ENCODE data around the gene PDE10A.
"Not testable (repeated sequence)": the region's sequence is repeated elsewhere in the genome, so short reads cannot be mapped to it uniquely, and the experiment has no call there.

PDE10A gene

GRCh38 chr6:165597821-165598220 lies 65.2 kb downstream of the PDE10A start:
- Histone ChIP-seq H3K4me1 (ENCODE audit: control insufficient read depth in 1 of 2, insufficient read depth in 2 of 2, low read length in 2 of 2) (no peaks in the 10 kb centered on the region), H3K9ac (ENCODE audit: low read depth in 1 of 2, low read length in 2 of 2) (no peak overlapping the region), H3K9me3 (ENCODE audit: control insufficient read depth in 1 of 2, low read length in 2 of 2) (peaks cover 0 to 4% of the 10 kb centered on the region in 2 donors), H3K4me3 (ENCODE audit: low read depth in 1 of 2, low read length in 2 of 2) (no peak overlapping the region), H3K27me3 (ENCODE audit: control insufficient read depth in 1 of 2, insufficient read depth in 2 of 2, low read length in 2 of 2) (no peaks in the 10 kb centered on the region), H3K36me3 (ENCODE audit: control insufficient read depth in 1 of 2, insufficient read depth in 2 of 2, low read length in 2 of 2) (no peaks in the 10 kb centered on the region), H3K27ac (ENCODE audit: low read depth, low read length) (no peak overlapping the region)

DNA sequence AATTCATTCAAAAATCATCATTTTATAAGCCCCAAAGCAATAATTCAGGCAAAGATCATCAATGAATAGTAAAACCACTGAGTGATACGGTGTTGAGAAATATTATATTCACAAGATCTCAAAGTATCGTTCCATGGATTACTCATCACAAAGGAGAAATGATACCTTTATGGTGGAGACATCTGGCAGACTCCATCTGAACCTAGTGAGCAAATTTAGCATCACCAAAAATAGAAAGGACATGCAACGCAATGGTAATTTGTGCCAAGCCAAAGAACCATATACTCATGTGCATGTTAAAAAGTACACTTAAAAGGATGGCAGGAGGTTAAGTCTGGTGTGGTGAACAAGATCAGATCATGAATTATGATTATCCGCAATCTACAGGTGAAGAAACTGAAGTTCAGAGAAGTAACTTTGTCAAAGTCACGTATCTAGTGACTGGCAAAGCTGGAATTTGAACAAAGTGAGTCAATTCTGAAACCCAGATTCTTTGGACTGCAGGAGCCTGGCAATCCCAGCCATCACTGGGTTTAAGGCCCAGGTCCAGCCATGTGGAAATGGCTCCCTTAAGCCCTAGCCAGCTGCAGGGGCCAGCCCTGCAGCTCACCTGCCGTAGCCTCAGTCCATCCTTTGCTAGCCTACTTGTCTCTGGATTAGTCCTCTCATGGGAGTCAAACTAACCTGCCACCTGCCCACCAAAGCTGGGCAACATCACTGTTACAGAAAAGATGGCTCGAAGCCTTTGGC lies 68.3 kb downstream of the PDE10A start:
- Histone ChIP-seq H3K9ac (ENCODE audit: low read depth in 1 of 2, low read length in 2 of 2) (no peak overlapping the region), H3K4me1 (ENCODE audit: control insufficient read depth in 1 of 2, insufficient read depth in 2 of 2, low read length in 2 of 2) (no peaks in the 10 kb centered on the region), H3K36me3 (ENCODE audit: control insufficient read depth in 1 of 2, insufficient read depth in 2 of 2, low read length in 2 of 2) (no peaks in the 10 kb centered on the region), H3K27me3 (ENCODE audit: control insufficient read depth in 1 of 2, insufficient read depth in 2 of 2, low read length in 2 of 2) (no peaks in the 10 kb centered on the region), H3K4me3 (ENCODE audit: low read depth in 1 of 2, low read length in 2 of 2) (no peak overlapping the region), H3K27ac (ENCODE audit: low read depth, low read length) (no peak overlapping the region), H3K9me3 (ENCODE audit: control insufficient read depth in 1 of 2, low read length in 2 of 2) (peaks cover 0 to 4% of the 10 kb centered on the region in 2 donors)

DNA sequence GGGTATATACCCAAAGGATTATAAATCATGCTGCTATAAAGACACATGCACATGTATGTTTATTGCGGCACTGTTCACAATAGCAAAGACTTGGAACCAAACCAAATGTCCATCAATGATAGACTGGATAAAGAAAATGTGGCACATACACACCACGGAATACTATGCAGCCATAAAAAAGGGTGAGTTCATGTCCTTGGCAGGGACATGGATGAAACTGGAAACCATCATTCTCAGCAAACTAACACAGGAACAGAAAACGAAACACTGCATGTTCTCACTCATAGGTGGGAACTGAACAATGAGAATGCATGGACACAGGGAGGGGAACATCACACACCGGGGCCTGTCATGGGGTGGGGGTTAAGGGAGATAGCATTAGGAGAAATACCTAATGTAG lies 70.1 kb downstream of the PDE10A start:
- H3K4me1 ChIP-seq (ENCODE audit: control insufficient read depth in 1 of 2, insufficient read depth in 2 of 2, low read length in 2 of 2); H3K27me3 ChIP-seq (ENCODE audit: control insufficient read depth in 1 of 2, insufficient read depth in 2 of 2, low read length in 2 of 2); H3K4me3 ChIP-seq (ENCODE audit: low read depth in 1 of 2, low read length in 2 of 2); H3K9ac ChIP-seq (ENCODE audit: low read depth in 1 of 2, low read length in 2 of 2); H3K27ac ChIP-seq (ENCODE audit: low read depth, low read length); H3K9me3 ChIP-seq (ENCODE audit: control insufficient read depth in 1 of 2, low read length in 2 of 2); H3K36me3 ChIP-seq (ENCODE audit: control insufficient read depth in 1 of 2, insufficient read depth in 2 of 2, low read length in 2 of 2): not testable (repeated sequence)

DNA sequence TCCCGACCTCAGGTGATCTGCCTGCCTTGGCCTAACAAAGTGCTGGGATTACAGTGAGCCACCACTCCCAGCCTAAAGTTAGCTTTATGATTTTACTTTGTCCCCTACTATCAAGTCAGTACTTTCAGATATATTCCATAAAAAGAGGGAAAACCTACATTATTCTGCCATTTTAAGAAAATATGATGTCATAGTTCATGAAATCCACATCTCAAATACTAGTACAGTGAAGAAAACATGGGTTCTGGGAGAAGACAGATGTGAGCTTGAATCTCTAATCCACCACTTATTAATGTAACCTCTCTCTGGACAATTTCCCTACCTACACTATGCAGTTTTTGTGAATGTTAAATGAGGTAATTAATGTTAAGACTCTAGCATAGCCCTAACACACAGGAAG lies 74.5 kb downstream of the PDE10A start:
- Histone ChIP-seq H3K4me1 (ENCODE audit: control insufficient read depth in 1 of 2, insufficient read depth in 2 of 2, low read length in 2 of 2) (peaks cover 0 to 5% of the 10 kb centered on the region in 2 donors), H3K27me3 (ENCODE audit: control insufficient read depth in 1 of 2, insufficient read depth in 2 of 2, low read length in 2 of 2) (no peaks in the 10 kb centered on the region), H3K9ac (ENCODE audit: low read depth in 1 of 2, low read length in 2 of 2) (no peak overlapping the region), H3K27ac (ENCODE audit: low read depth, low read length) (no peak overlapping the region), H3K9me3 (ENCODE audit: control insufficient read depth in 1 of 2, low read length in 2 of 2) (no peaks in the 10 kb centered on the region), H3K4me3 (ENCODE audit: low read depth in 1 of 2, low read length in 2 of 2) (no peak overlapping the region), H3K36me3 (ENCODE audit: control insufficient read depth in 1 of 2, insufficient read depth in 2 of 2, low read length in 2 of 2) (no peaks in the 10 kb centered on the region)

DNA sequence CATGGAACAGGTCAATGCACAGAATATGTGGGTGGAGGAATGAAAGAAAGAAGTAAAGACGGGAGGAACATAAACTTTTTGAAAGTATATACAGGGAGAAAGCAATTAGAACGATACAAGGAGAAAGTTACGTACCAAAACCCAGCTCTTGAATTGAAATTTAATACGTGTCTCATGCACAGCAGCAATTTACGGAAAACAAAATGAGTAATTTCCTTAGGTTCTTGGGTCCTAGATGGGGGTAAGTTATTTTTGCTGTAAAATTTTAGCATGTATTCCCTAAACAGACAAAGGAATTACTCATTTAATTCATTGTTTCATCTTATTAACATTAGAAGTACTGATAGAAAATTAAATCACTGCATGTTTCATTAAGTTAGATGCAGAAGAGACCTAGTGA lies 75.8 kb downstream of the PDE10A start:
- no peak overlapping the region for H3K4me3 ChIP-seq (ENCODE audit: low read depth in 1 of 2, low read length in 2 of 2)
- no peaks in the 10 kb centered on the region for H3K36me3 ChIP-seq (ENCODE audit: control insufficient read depth in 1 of 2, insufficient read depth in 2 of 2, low read length in 2 of 2)
- H3K27ac ChIP-seq (ENCODE audit: low read depth, low read length), result no peak overlapping the region
- H3K9me3 ChIP-seq (ENCODE audit: control insufficient read depth in 1 of 2, low read length in 2 of 2), result no peaks in the 10 kb centered on the region
- peaks cover 0 to 5% of the 10 kb centered on the region in 2 donors for H3K4me1 ChIP-seq (ENCODE audit: control insufficient read depth in 1 of 2, insufficient read depth in 2 of 2, low read length in 2 of 2)
- H3K27me3 ChIP-seq (ENCODE audit: control insufficient read depth in 1 of 2, insufficient read depth in 2 of 2, low read length in 2 of 2), result no peaks in the 10 kb centered on the region
- H3K9ac ChIP-seq (ENCODE audit: low read depth in 1 of 2, low read length in 2 of 2), result no peak overlapping the region

- Histone ChIP-seq H3K36me3 (ENCODE audit: control insufficient read depth in 1 of 2, insufficient read depth in 2 of 2, low read length in 2 of 2) (no peaks in the 10 kb centered on the region), H3K9ac (ENCODE audit: low read depth in 1 of 2, low read length in 2 of 2) (no peak overlapping the region), H3K9me3 (ENCODE audit: control insufficient read depth in 1 of 2, low read length in 2 of 2) (no peaks in the 10 kb centered on the region), H3K4me1 (ENCODE audit: control insufficient read depth in 1 of 2, insufficient read depth in 2 of 2, low read length in 2 of 2) (peaks cover 0 to 5% of the 10 kb centered on the region in 2 donors), H3K27me3 (ENCODE audit: control insufficient read depth in 1 of 2, insufficient read depth in 2 of 2, low read length in 2 of 2) (no peaks in the 10 kb centered on the region), H3K4me3 (ENCODE audit: low read depth in 1 of 2, low read length in 2 of 2) (no peak overlapping the region), H3K27ac (ENCODE audit: low read depth, low read length) (no peak overlapping the region)
These were observed 76.3 kb downstream of the PDE10A start for GRCh38 chr6:165586706-165587105.

- no peaks in the 10 kb centered on the region for H3K9me3 ChIP-seq (ENCODE audit: control insufficient read depth in 1 of 2, low read length in 2 of 2)
- H3K36me3 ChIP-seq (ENCODE audit: control insufficient read depth in 1 of 2, insufficient read depth in 2 of 2, low read length in 2 of 2), result no peaks in the 10 kb centered on the region
- no peak overlapping the region for H3K27ac ChIP-seq (ENCODE audit: low read depth, low read length)
- peaks cover 0 to 5% of the 10 kb centered on the region in 2 donors for H3K4me1 ChIP-seq (ENCODE audit: control insufficient read depth in 1 of 2, insufficient read depth in 2 of 2, low read length in 2 of 2)
- no peak overlapping the region for H3K9ac ChIP-seq (ENCODE audit: low read depth in 1 of 2, low read length in 2 of 2)
- no peak overlapping the region for H3K4me3 ChIP-seq (ENCODE audit: low read depth in 1 of 2, low read length in 2 of 2)
- no peaks in the 10 kb centered on the region for H3K27me3 ChIP-seq (ENCODE audit: control insufficient read depth in 1 of 2, insufficient read depth in 2 of 2, low read length in 2 of 2)
These were observed 78.0 kb downstream of the PDE10A start for GRCh38 chr6:165585060-165585459.

- Histone ChIP-seq H3K9me3 (ENCODE audit: control insufficient read depth in 1 of 2, low read length in 2 of 2) (no peaks in the 10 kb centered on the region), H3K9ac (ENCODE audit: low read depth in 1 of 2, low read length in 2 of 2) (no peak overlapping the region), H3K36me3 (ENCODE audit: control insufficient read depth in 1 of 2, insufficient read depth in 2 of 2, low read length in 2 of 2) (no peaks in the 10 kb centered on the region), H3K27me3 (ENCODE audit: control insufficient read depth in 1 of 2, insufficient read depth in 2 of 2, low read length in 2 of 2) (no peaks in the 10 kb centered on the region), H3K27ac (ENCODE audit: low read depth, low read length) (no peak overlapping the region), H3K4me3 (ENCODE audit: low read depth in 1 of 2, low read length in 2 of 2) (no peak overlapping the region), H3K4me1 (ENCODE audit: control insufficient read depth in 1 of 2, insufficient read depth in 2 of 2, low read length in 2 of 2) (peaks cover 0 to 5% of the 10 kb centered on the region in 2 donors)
These were observed 78.5 kb downstream of the PDE10A start for GRCh38 chr6:165584541-165584940.

DNA sequence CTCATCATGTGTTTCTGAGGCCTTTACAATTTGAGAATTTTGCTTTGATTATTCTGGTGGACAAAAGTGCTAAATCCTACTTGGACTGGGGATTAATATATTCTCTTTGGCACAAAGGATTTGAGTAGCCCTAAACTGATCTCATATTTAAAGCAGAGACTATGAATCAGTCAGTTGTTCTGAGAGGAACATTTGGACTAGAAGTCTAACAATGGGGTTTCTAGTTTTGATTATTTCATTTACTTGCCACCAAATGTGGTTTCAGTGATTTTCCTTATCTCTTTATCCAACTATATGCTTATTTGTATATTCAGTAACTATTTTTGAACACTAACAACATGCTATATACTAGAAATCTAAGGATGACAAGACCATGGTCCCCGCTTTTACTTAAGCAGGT lies 81.4 kb downstream of the PDE10A start:
- peaks cover 0 to 5% of the 10 kb centered on the region in 2 donors for H3K4me1 ChIP-seq (ENCODE audit: control insufficient read depth in 1 of 2, insufficient read depth in 2 of 2, low read length in 2 of 2)
- no peaks in the 10 kb centered on the region for H3K36me3 ChIP-seq (ENCODE audit: control insufficient read depth in 1 of 2, insufficient read depth in 2 of 2, low read length in 2 of 2)
- H3K27ac ChIP-seq (ENCODE audit: low read depth, low read length), result no peak overlapping the region
- H3K4me3 ChIP-seq (ENCODE audit: low read depth in 1 of 2, low read length in 2 of 2), result no peak overlapping the region
- no peaks in the 10 kb centered on the region for H3K9me3 ChIP-seq (ENCODE audit: control insufficient read depth in 1 of 2, low read length in 2 of 2)
- H3K27me3 ChIP-seq (ENCODE audit: control insufficient read depth in 1 of 2, insufficient read depth in 2 of 2, low read length in 2 of 2), result no peaks in the 10 kb centered on the region
- H3K9ac ChIP-seq (ENCODE audit: low read depth in 1 of 2, low read length in 2 of 2), result no peak overlapping the region

- Histone ChIP-seq H3K36me3 (ENCODE audit: control insufficient read depth in 1 of 2, insufficient read depth in 2 of 2, low read length in 2 of 2) (no peaks in the 10 kb centered on the region), H3K4me1 (ENCODE audit: control insufficient read depth in 1 of 2, insufficient read depth in 2 of 2, low read length in 2 of 2) (peaks cover 0 to 5% of the 10 kb centered on the region in 2 donors), H3K27ac (ENCODE audit: low read depth, low read length) (no peak overlapping the region), H3K27me3 (ENCODE audit: control insufficient read depth in 1 of 2, insufficient read depth in 2 of 2, low read length in 2 of 2) (no peaks in the 10 kb centered on the region), H3K9ac (ENCODE audit: low read depth in 1 of 2, low read length in 2 of 2) (no peak overlapping the region), H3K4me3 (ENCODE audit: low read depth in 1 of 2, low read length in 2 of 2) (no peak overlapping the region), H3K9me3 (ENCODE audit: control insufficient read depth in 1 of 2, low read length in 2 of 2) (no peaks in the 10 kb centered on the region)
These were observed 82.9 kb downstream of the PDE10A start for GRCh38 chr6:165580136-165580535.

Data from duodenal mucosa (tissue), 2 donors.